ENCODE measurements around the gene GXYLT1.
"Not testable (repeated sequence)": the region's sequence is repeated elsewhere in the genome, so short reads cannot be mapped to it uniquely, and the experiment has no call there.

Gene GXYLT1

GRCh38 chr12:42144408-42145196 is at the start of gene GXYLT1:
Gene GXYLT1 (minus strand): TSS chr12:42144874. CDS start chr12:42144646, 228 bp downstream.
- ATAC-seq = peak; percentile 92 to 94

GRCh38 chr12:42192686-42193085 is 48.0 kb upstream of the GXYLT1 start:
- ATAC-seq = no peak

- no peak for ATAC-seq
Measured at GRCh38 chr12:42192258-42192657, 47.6 kb upstream of the GXYLT1 start.

- no peak for ATAC-seq
Measured at GRCh38 chr12:42190376-42190775, 45.7 kb upstream of the GXYLT1 start.

- not testable (repeated sequence) for ATAC-seq
Measured at GRCh38 chr12:42188275-42188674, 43.6 kb upstream of the GXYLT1 start.

- no peak for ATAC-seq
Measured at GRCh38 chr12:42187799-42188198, 43.1 kb upstream of the GXYLT1 start.

- no peak for ATAC-seq
Measured at GRCh38 chr12:42186793-42187192, 42.1 kb upstream of the GXYLT1 start.

GRCh38 chr12:42182394-42182793 is 37.7 kb upstream of the GXYLT1 start:
- peak in 1 of 2 donors; percentile 43 for ATAC-seq

- ATAC-seq = no peak
Measured at GRCh38 chr12:42180990-42181596, 36.4 kb upstream of the GXYLT1 start.

GRCh38 chr12:42178101-42178500 is 33.4 kb upstream of the GXYLT1 start:
- no peak for ATAC-seq

GRCh38 chr12:42174978-42175377 is 30.3 kb upstream of the GXYLT1 start:
- ATAC-seq = no peak

GRCh38 chr12:42173961-42174521 is 29.4 kb upstream of the GXYLT1 start:
- no peak for ATAC-seq

- no peak for ATAC-seq
Measured at GRCh38 chr12:42172441-42173210, 28.0 kb upstream of the GXYLT1 start.

GRCh38 chr12:42167711-42168110 is 23.0 kb upstream of the GXYLT1 start:
- no peak for ATAC-seq

- ATAC-seq = no peak
Measured at GRCh38 chr12:42166501-42166900, 21.8 kb upstream of the GXYLT1 start.

- ATAC-seq = no peak
Measured at GRCh38 chr12:42163913-42164312, 19.2 kb upstream of the GXYLT1 start.

- ATAC-seq = no peak
Measured at GRCh38 chr12:42162965-42163364, 18.3 kb upstream of the GXYLT1 start.

GRCh38 chr12:42162193-42162592 is 17.5 kb upstream of the GXYLT1 start:
- ATAC-seq = no peak

GRCh38 chr12:42161529-42161928 is 16.9 kb upstream of the GXYLT1 start:
- ATAC-seq = no peak

- ATAC-seq = no peak
Measured at GRCh38 chr12:42156232-42156631, 11.6 kb upstream of the GXYLT1 start.

GRCh38 chr12:42145552-42146215 is 1.0 kb upstream of the GXYLT1 start:
- ATAC-seq = no peak

- peak in 1 of 2 donors; percentile 4 for ATAC-seq
Measured at GRCh38 chr12:42145197-42145549, 499 bp upstream of the GXYLT1 start.

GRCh38 chr12:42144158-42144407 is 591 bp downstream of the GXYLT1 start:
- peak in 1 of 2 donors; percentile 30 for ATAC-seq
